ENCODE measurements around the gene GUCA1C. TPM values are rescaled to one million over a fixed set of nuclear protein-coding genes. Genes with fewer than 3 reads are reported as not detected.

Gene GUCA1C
- total RNA-seq, 1 experiment from 2014 or later, result not detected

- H3K27ac ChIP-seq (ENCODE audit: low read length), result peak overlapping the region; percentile 72
- BruUV-seq (replicated peaks), result no TSS peak
- no peak overlapping the region for H3K9ac ChIP-seq (ENCODE audit: low read length)
Observed at GRCh38 chr3:108863799-108864135, 89.9 kb downstream of the GUCA1C start.

GRCh38 chr3:108862865-108863798 is 90.5 kb downstream of the GUCA1C start:
- H3K4me3 ChIP-seq (ENCODE audit: low read length), result no peak overlapping the region
- no peaks in the 10 kb centered on the region for H4K20me1 ChIP-seq (ENCODE audit: low read length)
- ATAC-seq (peak; percentile 95), DNase-seq (peak; percentile 84)
- POLR2A ChIA-PET (ENCODE audit: unreplicated experiment), result no interaction called here
- H3K9me2 ChIP-seq (replicated peaks; ENCODE audit: low read length), result no peaks in the 10 kb centered on the region
- TF ChIP-seq EZH2 (IDR thresholded peaks at IDR 0.05; ENCODE audit: low read length, unreplicated experiment) (no peak), CTCF (conservative IDR thresholded peaks at IDR 0.05; ENCODE audit: low read depth, low read length) (no peak), EZH2phosphoT487 (IDR thresholded peaks at IDR 0.05; ENCODE audit: borderline replicate concordance, low read length) (no peak)
- peaks cover 6% of the 10 kb centered on the region for H3F3A ChIP-seq (ENCODE audit: low read length, unreplicated experiment)
- peaks cover 18% of the 10 kb centered on the region for H3K4me1 ChIP-seq (ENCODE audit: insufficient read depth, low read length)
- CTCF ChIA-PET, result no interaction called here
- H3K4me2 ChIP-seq (ENCODE audit: low read length), result peak overlapping the region; percentile 62
- peak overlapping the region; percentile 25 for H2AFZ ChIP-seq (ENCODE audit: low read length)
- BruUV-seq (replicated peaks), result no TSS peak
- H3K9ac ChIP-seq (ENCODE audit: low read length), result peak overlapping the region; percentile 12; the same call in 1 of the 2 replicates
- peaks cover 12% of the 10 kb centered on the region; the same call in 1 of the 2 replicates for H3K27me3 ChIP-seq (ENCODE audit: low read length)
- H3K9me3 ChIP-seq (ENCODE audit: low read length), result no peaks in the 10 kb centered on the region
- H3K36me3 ChIP-seq (ENCODE audit: low read depth, low read length), result no peaks in the 10 kb centered on the region
- intact Hi-C loops (cut with micrococcal nuclease), result no loop called here
- H3K27ac ChIP-seq (ENCODE audit: low read length), result peak overlapping the region; percentile 72
- H3K79me2 ChIP-seq (ENCODE audit: low read length), result no peaks in the 10 kb centered on the region

More at GRCh38 chr3:108863799-108864135, 89.9 kb downstream of the GUCA1C start:
- Histone ChIP-seq H3K4me3 (ENCODE audit: low read length) (no peak overlapping the region), H4K20me1 (ENCODE audit: low read length) (no peaks in the 10 kb centered on the region), H3F3A (ENCODE audit: low read length, unreplicated experiment) (peaks cover 6% of the 10 kb centered on the region), H3K4me1 (ENCODE audit: insufficient read depth, low read length) (peaks cover 18% of the 10 kb centered on the region), H2AFZ (ENCODE audit: low read length) (0 out of 2 replicates have a peak overlapping the region, but pooled peaks have one; percentile 25), H3K9me2 (replicated peaks; ENCODE audit: low read length) (no peaks in the 10 kb centered on the region), H3K27me3 (ENCODE audit: low read length) (peaks cover 10% of the 10 kb centered on the region; the same call in 1 of the 2 replicates), H3K9me3 (ENCODE audit: low read length) (no peaks in the 10 kb centered on the region), H3K4me2 (ENCODE audit: low read length) (peak overlapping the region; percentile 62), H3K79me2 (ENCODE audit: low read length) (no peaks in the 10 kb centered on the region), H3K36me3 (ENCODE audit: low read depth, low read length) (no peaks in the 10 kb centered on the region)
- no peak for DNase-seq
- POLR2A ChIA-PET (ENCODE audit: unreplicated experiment), result no interaction called here
- TF ChIP-seq EZH2phosphoT487 (IDR thresholded peaks at IDR 0.05; ENCODE audit: borderline replicate concordance, low read length) (no peak), EZH2 (IDR thresholded peaks at IDR 0.05; ENCODE audit: low read length, unreplicated experiment) (no peak), CTCF (conservative IDR thresholded peaks at IDR 0.05; ENCODE audit: low read depth, low read length) (no peak)
- intact Hi-C loops (cut with micrococcal nuclease), result no loop called here
- CTCF ChIA-PET, result no interaction called here
- peak; percentile 35; the same call in 1 of the 2 replicates for ATAC-seq

- no TSS peak for BruUV-seq (replicated peaks)
- H3K4me2 ChIP-seq (ENCODE audit: low read length), result no peak overlapping the region
- H4K20me1 ChIP-seq (ENCODE audit: low read length), result no peaks in the 10 kb centered on the region
- no peaks in the 10 kb centered on the region for H3K9me3 ChIP-seq (ENCODE audit: low read length)
- ChIA-PET POLR2A (ENCODE audit: unreplicated experiment) (no interaction called here), CTCF (no interaction called here)
- no peak overlapping the region for H3K9ac ChIP-seq (ENCODE audit: low read length)
- no peak overlapping the region for H3K27ac ChIP-seq (ENCODE audit: low read length)
- ATAC-seq, result no peak
- peaks cover 18% of the 10 kb centered on the region for H3K4me1 ChIP-seq (ENCODE audit: insufficient read depth, low read length)
- H3K4me3 ChIP-seq (ENCODE audit: low read length), result no peak overlapping the region
- peaks cover 6% of the 10 kb centered on the region for H3F3A ChIP-seq (ENCODE audit: low read length, unreplicated experiment)
- H3K36me3 ChIP-seq (ENCODE audit: low read depth, low read length), result no peaks in the 10 kb centered on the region
- no peak overlapping the region for H2AFZ ChIP-seq (ENCODE audit: low read length)
- intact Hi-C loops (cut with micrococcal nuclease), result no loop called here
- TF ChIP-seq EZH2phosphoT487 (IDR thresholded peaks at IDR 0.05; ENCODE audit: borderline replicate concordance, low read length) (no peak), EZH2 (IDR thresholded peaks at IDR 0.05; ENCODE audit: low read length, unreplicated experiment) (no peak), CTCF (conservative IDR thresholded peaks at IDR 0.05; ENCODE audit: low read depth, low read length) (no peak)
- H3K9me2 ChIP-seq (replicated peaks; ENCODE audit: low read length), result no peaks in the 10 kb centered on the region
- no peaks in the 10 kb centered on the region for H3K79me2 ChIP-seq (ENCODE audit: low read length)
- peaks cover 26% of the 10 kb centered on the region for H3K27me3 ChIP-seq (ENCODE audit: low read length)
- no peak for DNase-seq
Observed at GRCh38 chr3:108861401-108861800, 92.3 kb downstream of the GUCA1C start.

Data from PC-3 (cell line).